COLO668 (cell line): ENCODE data around the gene PAX7.
"Not testable (repeated sequence)": the region's sequence is repeated elsewhere in the genome, so short reads cannot be mapped to it uniquely, and the experiment has no call there.

Experiments used
- DNase-seq: peaks from one replicate; lab custom pipeline; 2025; ENCODE audit not compliant: unreplicated experiment; lab: John Stamatoyannopoulos, UW

PAX7 gene

GRCh38 chr1:18630511-18631495 lies at the start of gene PAX7:
PAX7 (plus strand) TSS chr1:18630846; CDS start chr1:18631604, 758 bp downstream.
- DNase-seq: no peak

GRCh38 chr1:18581420-18581880 lies 49.2 kb upstream of the PAX7 start:
- peak; percentile 44 for DNase-seq

DNA sequence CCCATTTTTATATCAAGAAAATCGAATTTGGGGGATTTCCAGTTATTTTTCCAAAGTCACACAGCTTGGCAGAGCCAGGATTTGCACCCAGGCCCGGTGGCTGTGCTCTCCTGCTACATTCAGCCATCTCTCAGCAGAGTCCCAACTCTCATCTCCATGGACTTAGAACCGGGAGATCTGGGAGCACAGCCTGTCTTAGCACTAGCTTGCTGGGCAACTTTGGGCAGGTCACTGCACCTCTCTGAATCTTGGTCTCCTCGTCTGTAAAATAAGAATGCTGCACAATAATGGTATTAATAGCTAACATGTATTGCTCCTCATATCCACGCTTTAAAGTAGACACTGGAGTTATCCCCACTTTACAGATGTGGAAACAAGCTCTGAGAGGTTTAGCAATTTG lies 47.8 kb upstream of the PAX7 start:
- DNase-seq: no peak

DNA sequence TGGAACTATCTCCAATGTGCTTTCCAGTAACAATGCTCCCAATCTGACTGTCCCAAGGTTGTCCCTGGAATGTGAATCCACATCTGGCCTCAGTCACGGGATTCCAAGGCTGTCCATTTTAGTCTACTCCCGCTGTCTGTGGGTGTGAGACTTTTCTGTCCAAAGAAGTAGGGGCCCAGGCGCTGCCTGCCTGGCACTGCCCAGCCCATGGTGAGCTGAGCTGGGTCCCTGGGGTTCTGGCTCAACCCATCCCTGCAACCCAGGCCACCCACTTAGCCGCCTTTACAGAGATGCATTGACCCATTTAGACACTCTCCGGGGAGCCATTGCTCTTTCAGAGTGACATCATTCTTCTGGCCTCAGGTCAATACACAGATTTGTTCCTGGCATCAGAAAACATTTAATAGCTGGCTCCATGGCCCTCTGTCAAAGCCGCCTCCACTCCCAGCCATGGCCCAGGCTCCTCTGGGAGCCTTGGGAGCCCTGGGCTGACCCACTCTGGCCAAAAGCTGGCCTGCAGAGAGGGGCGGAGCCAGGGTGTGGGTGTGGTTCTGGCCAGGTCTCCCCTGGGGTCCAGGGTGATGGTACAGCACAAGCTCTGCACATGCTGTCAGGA lies 47.2 kb upstream of the PAX7 start:
- no peak for DNase-seq

- DNase-seq: not testable (repeated sequence)
Observed at GRCh38 chr1:18586016-18586415, 44.6 kb upstream of the PAX7 start.

- DNase-seq: no peak
Observed at GRCh38 chr1:18588093-18588492, 42.6 kb upstream of the PAX7 start.

GRCh38 chr1:18592368-18592767 lies 38.3 kb upstream of the PAX7 start:
- no peak for DNase-seq

GRCh38 chr1:18597160-18598042 lies 33.2 kb upstream of the PAX7 start:
- peak; percentile 60 for DNase-seq

DNA sequence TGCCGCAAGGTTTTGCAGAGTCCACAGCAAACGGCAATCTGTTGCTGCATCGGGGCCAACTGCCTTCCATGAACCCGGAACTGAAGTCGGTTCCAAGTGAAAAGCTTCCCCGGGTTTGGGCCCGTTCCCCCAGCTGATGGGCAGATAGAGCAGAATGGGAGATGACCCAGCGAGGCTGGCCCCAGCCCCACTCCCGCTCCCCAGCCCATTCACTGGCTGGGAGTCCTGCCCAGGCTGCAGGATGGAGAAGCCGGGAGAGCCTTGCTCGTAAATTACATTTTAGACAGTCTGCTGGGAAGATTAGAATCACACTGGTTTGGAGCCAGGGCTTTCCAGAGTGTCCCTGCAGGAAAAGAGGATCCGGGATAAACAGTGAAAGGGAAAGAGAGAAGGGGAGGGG lies 31.6 kb upstream of the PAX7 start:
- DNase-seq: no peak

DNA sequence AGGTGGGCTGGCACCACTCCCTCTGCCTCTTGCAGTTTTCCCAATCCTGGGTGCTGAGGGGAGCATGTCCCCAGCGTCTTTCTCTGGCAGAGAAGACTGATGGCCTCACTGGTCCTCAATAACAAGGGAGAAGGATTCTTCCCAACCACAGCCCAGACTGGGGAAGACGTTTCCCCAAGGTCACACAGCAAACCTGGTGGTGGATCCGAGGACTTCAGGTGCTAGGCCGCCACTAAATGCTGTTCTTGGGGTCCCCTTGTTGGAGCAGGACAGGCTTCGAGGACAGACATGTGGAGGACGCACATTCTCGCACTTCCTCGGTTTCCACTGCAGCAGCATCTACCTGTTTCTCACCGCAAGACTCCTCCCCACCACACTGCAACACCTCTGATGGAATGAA lies 30.9 kb upstream of the PAX7 start:
- no peak for DNase-seq

DNA sequence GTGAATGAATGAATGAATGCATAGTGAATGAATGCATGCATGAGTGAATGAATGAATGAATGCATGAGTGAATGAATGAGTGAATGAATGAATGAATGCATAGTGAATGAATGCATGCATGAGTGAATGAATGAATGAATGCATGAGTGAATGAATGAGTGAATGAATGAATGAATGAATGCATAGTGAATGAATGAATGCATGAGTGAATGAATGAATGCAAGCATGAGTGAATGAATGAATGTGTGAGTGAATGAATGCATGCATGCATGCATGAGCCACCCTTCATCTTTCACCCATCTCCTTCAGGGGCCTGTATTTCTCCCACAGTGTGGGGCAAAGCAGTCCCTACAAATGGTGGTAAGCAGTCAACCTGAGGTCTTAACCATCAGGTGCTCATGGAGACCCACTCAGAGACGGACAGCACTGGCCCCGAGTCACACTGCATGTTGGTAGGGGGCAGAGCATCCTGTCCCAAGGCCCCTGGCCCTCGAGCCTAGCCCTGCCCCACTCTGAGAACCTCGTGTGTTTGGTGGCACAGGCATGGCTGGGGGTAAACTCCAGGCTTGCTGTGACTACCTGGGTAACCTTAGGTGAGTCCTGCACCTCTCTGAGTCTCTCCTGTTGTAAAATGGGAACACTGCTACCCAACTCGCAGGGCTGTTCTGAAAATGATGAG lies 28.0 kb upstream of the PAX7 start:
- DNase-seq: no peak

DNA sequence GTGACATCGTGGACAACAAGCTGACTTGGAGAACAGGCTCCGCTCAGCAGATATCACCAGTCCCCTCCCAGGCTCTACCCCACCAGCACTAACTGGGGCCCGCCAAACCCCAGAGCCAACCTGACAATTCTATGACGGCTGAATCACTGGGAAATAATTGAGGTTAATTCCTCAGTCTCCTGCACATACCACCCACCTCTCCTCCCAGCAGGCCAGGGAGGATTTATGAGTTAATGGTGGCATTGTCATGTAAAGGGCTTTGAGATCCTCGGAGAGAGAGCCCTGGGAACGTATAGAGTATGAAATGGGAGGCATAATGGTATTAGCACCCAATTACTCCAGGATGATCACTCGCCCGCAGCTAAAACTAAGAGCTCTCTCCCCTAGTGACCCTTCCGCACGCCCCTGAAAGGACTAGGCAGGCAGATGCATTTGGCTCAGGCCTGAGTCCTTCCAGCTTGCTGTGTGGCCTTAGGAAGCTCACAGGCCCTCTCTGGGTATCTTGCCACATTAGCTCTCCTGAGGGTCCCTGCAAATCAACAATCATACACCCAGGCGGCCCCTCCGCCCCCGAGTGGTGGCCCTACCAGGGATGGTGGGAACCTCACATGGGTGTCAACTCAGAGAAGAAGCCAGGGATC lies 27.3 kb upstream of the PAX7 start:
- no peak for DNase-seq

- DNase-seq: no peak
Observed at GRCh38 chr1:18606443-18607288, 24.0 kb upstream of the PAX7 start.

DNA sequence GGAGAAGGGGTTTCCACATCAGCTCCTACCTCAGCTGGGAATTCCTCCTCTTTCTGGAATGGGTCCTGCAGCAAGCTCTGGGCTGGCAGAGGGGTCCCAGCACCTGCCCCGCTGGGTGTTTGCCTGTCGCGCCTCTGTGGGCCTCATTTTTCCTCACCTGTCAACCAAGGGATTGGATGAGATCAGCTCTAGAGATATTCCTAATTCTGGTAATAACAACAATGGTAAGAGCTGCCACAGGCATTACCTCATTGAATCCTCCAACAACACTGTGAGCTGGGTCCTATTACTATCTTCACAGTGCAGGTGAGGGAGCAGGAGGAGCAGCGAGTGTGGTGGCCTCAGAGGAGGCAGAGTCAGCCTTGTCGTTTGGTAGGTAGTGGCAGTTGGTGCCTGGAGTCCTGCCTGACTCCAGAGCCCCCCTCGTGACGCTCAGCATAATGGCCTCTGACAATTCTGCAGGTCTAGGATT lies 23.3 kb upstream of the PAX7 start:
- DNase-seq: no peak

DNA sequence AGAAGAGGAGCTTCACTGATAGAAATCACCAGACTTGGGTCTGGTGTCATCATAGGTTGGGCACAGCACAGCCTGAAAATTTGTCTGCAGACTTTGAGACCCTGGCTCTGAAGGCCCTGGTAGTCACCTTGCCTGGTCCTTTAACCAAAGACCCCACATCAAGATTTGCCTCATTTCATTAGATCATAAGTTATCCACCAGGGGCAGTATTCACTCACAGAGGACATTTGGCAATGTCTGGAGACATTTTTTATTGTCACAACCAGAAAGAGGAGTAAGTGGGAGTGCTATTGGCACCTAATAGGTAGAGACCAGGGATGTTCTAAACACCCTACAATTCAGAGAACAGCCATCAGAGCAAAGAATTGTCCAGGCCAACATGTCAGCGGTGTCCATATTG lies 22.1 kb upstream of the PAX7 start:
- DNase-seq: no peak

DNA sequence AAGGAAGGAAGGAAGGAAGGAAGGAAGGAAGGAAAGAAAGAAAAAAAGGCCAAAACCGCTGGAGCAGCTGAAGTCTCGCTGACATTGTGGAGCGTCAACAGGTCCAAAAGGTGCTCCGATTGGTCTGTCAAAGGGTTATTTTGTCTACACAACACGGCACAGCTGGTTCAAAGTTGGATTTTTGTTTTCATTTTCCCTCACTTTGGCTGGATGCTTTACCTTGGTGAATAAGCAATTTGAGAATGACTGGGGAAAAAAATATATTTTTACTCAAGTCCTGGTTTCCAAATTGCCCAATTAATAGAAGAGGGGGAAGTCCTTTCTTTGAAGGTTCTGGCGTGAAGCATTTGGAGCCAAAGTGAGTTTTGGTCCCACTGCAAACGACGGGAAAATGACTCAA lies 19.3 kb upstream of the PAX7 start:
- no peak for DNase-seq

GRCh38 chr1:18612073-18612472 lies 18.6 kb upstream of the PAX7 start:
- no peak for DNase-seq

DNA sequence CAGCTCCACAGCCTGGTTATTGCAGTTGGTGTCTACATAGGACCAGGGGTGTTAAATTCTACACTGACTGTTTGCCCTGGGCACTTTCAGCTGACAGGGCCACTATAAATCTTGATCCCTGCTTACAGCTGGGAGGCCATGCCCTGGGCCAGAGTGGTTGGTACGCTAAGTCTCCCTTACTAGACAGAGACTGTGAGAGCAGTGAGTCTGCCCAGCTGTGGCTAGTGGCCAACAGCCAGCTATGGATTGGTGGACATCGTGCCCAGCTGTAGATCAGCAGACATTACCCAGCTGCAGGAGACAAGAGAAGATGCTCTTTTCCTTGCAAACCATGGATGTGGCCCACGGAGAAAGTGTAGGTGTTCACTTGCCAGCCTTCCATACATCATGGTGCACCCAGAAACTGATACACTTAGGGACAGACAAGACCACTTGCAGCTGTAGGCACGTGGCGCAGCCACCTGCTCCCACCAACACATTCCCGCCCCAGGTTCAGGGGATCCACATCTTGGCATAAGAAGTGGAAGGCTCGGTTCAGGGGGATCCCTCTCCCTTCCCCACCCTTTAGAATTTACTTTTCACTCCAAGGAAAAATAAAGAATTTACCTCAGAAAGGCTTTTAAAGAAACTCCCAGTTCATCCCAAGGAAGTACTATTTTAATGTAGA lies 16.4 kb upstream of the PAX7 start:
- no peak for DNase-seq
